H1 (cell line): ENCODE measurements around the gene RPL37. TPM values are rescaled to one million over a fixed set of nuclear protein-coding genes. Genes with fewer than 3 reads are reported as not detected.

ENCODE experiments used
- CTCF ChIA-PET: fragments of 300-600 bp; sonication (Branson Sonifier 250); formaldehyde crosslinking; loops from one replicate; lab custom pipeline; 2021; ENCODE audit not compliant: partially characterized antibody; lab: Charles Lee
- POLR2A ChIA-PET: fragments of 300-600 bp; sonication (Branson Sonifier 250); formaldehyde crosslinking; loops from one replicate; lab custom pipeline; 2021; ENCODE audit warnings: inconsistent platforms; ENCODE audit not compliant: partially characterized antibody; lab: Charles Lee
- DNase-seq, 2 experiments: peaks; one replicate each; pipeline versions ENCODE4 v3.0.0 to v3.0.0-alpha.2; 2010 to 2022; ENCODE audit warnings: low spot score in 2 of 2, low read depth in 1 of 2, mixed read lengths in 1 of 2
- FAIRE-seq: peaks from 2 replicates; lab custom pipeline; 2011; peaks lifted over from hg19 to GRCh38; lab: Jason Lieb, UNC
- H2AFZ ChIP-seq: 2 replicates; pipeline ENCODE4 v1.8.1; 2012; ENCODE audit warnings: low read length, inconsistent platforms
- H2AK5ac ChIP-seq: 2 replicates; pipeline ENCODE4 v1.6.1; 2013; ENCODE audit warnings: low read depth, low read length
- H2BK120ac ChIP-seq: replicated peaks from 2 replicates; pipeline ENCODE3; 2013; ENCODE audit warnings: low read depth, low read length, inconsistent platforms
- H2BK12ac ChIP-seq: 2 replicates; pipeline ENCODE4 v1.6.1; 2013; ENCODE audit warnings: low read depth, low read length
- H2BK15ac ChIP-seq: 2 replicates; pipeline ENCODE4 v1.6.1; 2013; ENCODE audit warnings: low read length
- H2BK20ac ChIP-seq: 2 replicates; pipeline ENCODE4 v1.6.1; 2013; ENCODE audit warnings: low read length
- H2BK5ac ChIP-seq: 2 replicates; pipeline ENCODE4 v1.6.1; 2013; ENCODE audit warnings: low read depth, low read length
- H3K14ac ChIP-seq: 2 replicates; pipeline ENCODE4 v1.6.1; 2013; ENCODE audit warnings: inconsistent platforms; ENCODE audit not compliant: insufficient read length
- H3K18ac ChIP-seq: 2 replicates; pipeline ENCODE4 v1.6.1; 2013; ENCODE audit warnings: low read length; ENCODE audit errors: extremely low read depth
- H3K23ac ChIP-seq: 2 replicates; pipeline ENCODE4 v1.6.1; 2013; ENCODE audit warnings: inconsistent platforms; ENCODE audit not compliant: insufficient read length
- H3K23me2 ChIP-seq: 2 replicates; pipeline ENCODE4 v1.6.1; 2013; ENCODE audit warnings: low read depth, low read length
- H3K27ac ChIP-seq: 2 replicates; pipeline ENCODE4 v1.6.1; 2011; ENCODE audit warnings: low read depth, low read length, inconsistent platforms
- H3K27me3 ChIP-seq, 4 experiments: replicated peaks in 1 of 4; 1 replicate in 1 of 4; 2 replicates in 3 of 4; pipeline versions ENCODE4 v1.6.1 to v1.8.1; 2011 to 2013; ENCODE audit warnings: low read length in 3 of 4, mild to moderate bottlenecking in 3 of 4, inconsistent platforms in 2 of 4, mixed read lengths in 2 of 4, moderate library complexity in 1 of 4; ENCODE audit not compliant: control insufficient read depth in 3 of 4, insufficient read depth in 3 of 4; ENCODE audit errors: extremely low read depth in 1 of 4
- H3K36me3 ChIP-seq, 4 experiments: 2 replicates each; pipeline versions ENCODE4 v1.6.1 to v1.8.1; 2011 to 2013; ENCODE audit warnings: mild to moderate bottlenecking in 4 of 4, low read length in 3 of 4, moderate library complexity in 2 of 4, control low read depth in 1 of 4, inconsistent platforms in 1 of 4; ENCODE audit not compliant: insufficient read depth in 4 of 4, control insufficient read depth in 2 of 4
- H3K4ac ChIP-seq: replicated peaks from 2 replicates; pipeline ENCODE3; 2013; ENCODE audit warnings: low read length, low read depth, mixed read lengths, inconsistent platforms; ENCODE audit not compliant: insufficient read length
- H3K4me1 ChIP-seq, 4 experiments: replicated peaks in 1 of 4; 1 replicate in 1 of 4; 2 replicates in 3 of 4; pipeline versions ENCODE4 v1.6.1 to v1.8.1; 2011 to 2013; ENCODE audit warnings: low read length in 3 of 4, inconsistent platforms in 2 of 4, mixed read lengths in 1 of 4; ENCODE audit not compliant: insufficient read depth in 4 of 4, control insufficient read depth in 3 of 4
- H3K4me2 ChIP-seq, 2 experiments: 2 replicates each; pipeline versions ENCODE4 v1.6.1 to v1.8.1; 2011 to 2013; ENCODE audit warnings: low read depth in 2 of 2, low read length in 2 of 2, control low read depth in 1 of 2, inconsistent platforms in 1 of 2, mild to moderate bottlenecking in 1 of 2; ENCODE audit not compliant: insufficient read depth in 1 of 2
- H3K4me3 ChIP-seq, 4 experiments: fragments of 200-600, 300-600 bp in 1 of 4; sonication (generic), shearing (Covaris generic), sonication (Bioruptor Twin) in 1 of 4; 2 replicates each; pipeline versions ENCODE4 v1.5.1 to v1.8.1; 2011 to 2016; ENCODE audit warnings: low read length in 4 of 4, low read depth in 3 of 4, control low read depth in 2 of 4, inconsistent platforms in 2 of 4, mild to moderate bottlenecking in 2 of 4, mixed read lengths in 1 of 4, moderate library complexity in 1 of 4; ENCODE audit not compliant: insufficient read depth in 2 of 4; ENCODE audit errors: extremely low read depth in 1 of 4
- H3K56ac ChIP-seq: replicated peaks from 2 replicates; pipeline ENCODE3; 2013; ENCODE audit warnings: low read depth, mild to moderate bottlenecking, mixed read lengths, low read length, inconsistent platforms; ENCODE audit not compliant: insufficient read length
- H3K79me1 ChIP-seq: 2 replicates; pipeline ENCODE4 v1.6.1; 2013; ENCODE audit warnings: low read depth, low read length, control low read depth
- H3K79me2 ChIP-seq, 2 experiments: 2 replicates each; pipeline versions ENCODE4 v1.6.1 to v1.8.1; 2012 to 2013; ENCODE audit warnings: low read length in 2 of 2, mild to moderate bottlenecking in 2 of 2, inconsistent platforms in 1 of 2; ENCODE audit not compliant: insufficient read depth in 2 of 2, control insufficient read depth in 1 of 2
- H3K9ac ChIP-seq, 4 experiments: replicated peaks in 1 of 4; 1 replicate in 1 of 4; 2 replicates in 3 of 4; pipeline versions ENCODE4 v1.6.1 to v1.8.1; 2011 to 2013; ENCODE audit warnings: low read depth in 3 of 4, low read length in 3 of 4, control low read depth in 2 of 4, mild to moderate bottlenecking in 2 of 4, moderate library complexity in 2 of 4, inconsistent platforms in 1 of 4; ENCODE audit errors: extremely low read depth in 1 of 4
- H3K9me3 ChIP-seq, 2 experiments: 2 replicates each; pipeline versions ENCODE4 v1.6.1 to v1.8.1; 2012 to 2013; ENCODE audit warnings: mild to moderate bottlenecking in 2 of 2, moderate library complexity in 2 of 2, control low read depth in 1 of 2, inconsistent platforms in 1 of 2, low read depth in 1 of 2, low read length in 1 of 2, mixed read lengths in 1 of 2; ENCODE audit not compliant: insufficient read depth in 2 of 2
- H4K20me1 ChIP-seq, 2 experiments: replicated peaks in 1 of 2; 2 replicates each; pipeline versions ENCODE3 to v1.8.1; 2011 to 2013; ENCODE audit warnings: inconsistent platforms in 2 of 2, low read length in 2 of 2, mild to moderate bottlenecking in 1 of 2; ENCODE audit not compliant: insufficient read depth in 2 of 2, control insufficient read depth in 1 of 2
- H4K5ac ChIP-seq: 2 replicates; pipeline ENCODE4 v1.6.1; 2013; ENCODE audit warnings: low read length, low read depth, mixed read lengths, inconsistent platforms; ENCODE audit not compliant: insufficient read length
- H4K8ac ChIP-seq: 2 replicates; pipeline ENCODE4 v1.8.0; 2013; ENCODE audit warnings: mild to moderate bottlenecking, moderate library complexity, low read length, inconsistent platforms; ENCODE audit not compliant: insufficient read depth; ENCODE audit errors: extremely low read depth
- H4K91ac ChIP-seq: replicated peaks from 2 replicates; pipeline ENCODE3; 2013; ENCODE audit warnings: low read length, mixed read lengths, inconsistent platforms; ENCODE audit not compliant: insufficient read length
- EZH2 ChIP-seq: fragments of 200-600 bp; sonication (generic); IDR thresholded peaks from 2 replicates; pipeline ENCODE4 v1.7.1; 2012; ENCODE audit warnings: low read depth, mild to moderate bottlenecking, moderate library complexity, low read length, inconsistent platforms; ENCODE audit not compliant: severe bottlenecking
- NANOG ChIP-seq: IDR thresholded peaks from 2 replicates; pipeline ENCODE4 v1.6.1; 2011; ENCODE audit warnings: low read length, low read depth, mild to moderate bottlenecking, inconsistent platforms; ENCODE audit not compliant: insufficient read depth, poor library complexity, severe bottlenecking
- whole genome bisulfite sequencing, 2 experiments: shearing (Covaris generic) in 1 of 2; methylation state at CpG; one replicate each; pipeline versions ENCODE4 v1.1.6 to v1.1.7; 2013 to 2015; ENCODE audit warnings: low lambda C conversion rate in 2 of 2, mixed read lengths in 2 of 2, inconsistent platforms in 1 of 2, low coverage in 1 of 2, missing lambda C conversion rate in 1 of 2; ENCODE audit not compliant: insufficient replicate concordance in 2 of 2, insufficient coverage in 1 of 2, insufficient read length in 1 of 2; ENCODE audit errors: extremely low coverage in 1 of 2, missing lambda C conversion rate in 1 of 2; 5-methylcytosine and 5-hydroxymethylcytosine counted together
- polyA plus RNA-seq, 7 experiments: library from polyadenylated mRNA; depleted of rRNA in 3 of 7; stranded (reverse) in 5 of 7; unstranded in 2 of 7; fragments of >200 nt in 5 of 7; fragments of 200-250 nt in 2 of 7; gene quantifications; 1 replicate in 5 of 7; 2 replicates in 1 of 7; 4 replicates in 1 of 7; pipeline versions ENCODE4 v1.2.1 to v1.2.3, GENCODE V29; 2011 to 2013; ENCODE audit warnings: missing spikeins in 2 of 7, mixed read lengths in 2 of 7
- total RNA-seq: library from RNA; stranded (reverse); fragmentation: NEBNext Ultra II Directional; extraction: Animal tissue kit (Norgen Biotek cat#: 25700); gene quantifications from 2 replicates; pipeline ENCODE4 v1.2.1, GENCODE V29; 2021

RPL37 gene
- total and polyA plus RNA-seq, 2 of the 8 experiments (the other 6 are each of a cell fraction or from before 2014, with no cell fraction given) = 467 to 1,534 TPM

DNA sequence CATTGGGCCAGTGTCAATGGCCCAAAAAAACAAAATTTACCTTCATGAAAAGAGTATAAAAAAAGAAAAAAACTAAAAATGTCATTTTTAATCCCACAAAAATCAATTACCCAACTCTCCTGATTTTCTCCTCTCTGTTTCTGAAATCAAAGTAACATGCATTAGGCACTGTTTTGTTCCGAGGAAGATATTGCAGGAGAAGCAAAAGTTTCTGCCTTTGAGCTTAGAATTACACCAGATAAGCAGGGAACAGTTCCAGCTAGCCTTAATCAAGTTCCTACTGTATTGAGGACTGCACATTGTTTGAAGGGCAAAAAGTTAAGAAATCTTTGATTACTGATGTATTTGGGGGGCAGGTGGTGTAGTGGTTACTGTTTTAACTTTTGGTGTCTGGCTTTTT is 35.8 kb downstream of the RPL37 start:
- peaks cover 21 to 34% of the 10 kb centered on the region in 2 experiments for H3K79me2 ChIP-seq
- H3K14ac ChIP-seq = no peak overlapping the region
- no peak overlapping the region for H3K4ac ChIP-seq
- peaks cover 0 to 5% (median 0%) of the 10 kb centered on the region in 4 experiments; a peak in 2 of 7 replicates for H3K4me1 ChIP-seq
- H3K9me3 ChIP-seq = no peaks in the 10 kb centered on the region; a peak in 1 of 4 replicates
- H3K4me2 ChIP-seq = peak overlapping the region; percentile 51 to 81
- no peak overlapping the region for H4K5ac ChIP-seq
- FAIRE-seq (no peak), DNase-seq (no peak)
- no peak overlapping the region for H2BK12ac ChIP-seq
- no peaks in the 10 kb centered on the region; the same call in 1 of the 2 replicates for H3K79me1 ChIP-seq
- 41% methylated on average over 1 of the region's 1 CpG; no CpG with 5 or more reads in 1 of the 2 experiments for WGBS, 2 experiments
- peak overlapping the region in 3 of 4 experiments; percentile 65 to 96 (median 93); a peak in 5 of 8 replicates for H3K4me3 ChIP-seq
- no peak overlapping the region for H2BK5ac ChIP-seq
- H3K23ac ChIP-seq = no peak overlapping the region
- peaks cover 0 to 3% of the 10 kb centered on the region in 2 experiments for H4K20me1 ChIP-seq
- H3K23me2 ChIP-seq = no peaks in the 10 kb centered on the region; the same call in 1 of the 2 replicates
- no peak overlapping the region for H3K18ac ChIP-seq
- CTCF ChIA-PET = interaction anchor here (1.0 to 1.7 kb wide), 2 partner anchors 9 to 18 kb away, joined by 6 to 7 read pairs; no protein-coding TSS in a partner anchor
- H2AK5ac ChIP-seq = no peak overlapping the region
- POLR2A ChIA-PET = interaction anchor here (0.6 to 1.5 kb wide), 7 partner anchors 8 to 144 kb away, joined by 3 to 5 read pairs (median 3); no protein-coding TSS in a partner anchor
- H3K36me3 ChIP-seq = no peaks in the 10 kb centered on the region; a peak in 1 of 8 replicates
- no peak overlapping the region for H2BK20ac ChIP-seq
- H3K9ac ChIP-seq = no peak overlapping the region
- no peak overlapping the region for H3K27ac ChIP-seq
- no peak overlapping the region for H2BK120ac ChIP-seq
- no peak overlapping the region for H4K91ac ChIP-seq
- H2BK15ac ChIP-seq = no peak overlapping the region
- no peak overlapping the region for H4K8ac ChIP-seq
- no peaks in the 10 kb centered on the region for H3K27me3 ChIP-seq
- no peak overlapping the region for H2AFZ ChIP-seq
- H3K56ac ChIP-seq = no peak overlapping the region
- TF ChIP-seq NANOG (no peak), EZH2 (no peak)
